ENCODE data around the gene YWHAQ. TPM values are rescaled to one million over a fixed set of nuclear protein-coding genes. Genes with fewer than 3 reads are reported as not detected.

YWHAQ gene
- total RNA-seq, 2 experiments from 2014 or later, result 95.8 to 101 TPM

DNA sequence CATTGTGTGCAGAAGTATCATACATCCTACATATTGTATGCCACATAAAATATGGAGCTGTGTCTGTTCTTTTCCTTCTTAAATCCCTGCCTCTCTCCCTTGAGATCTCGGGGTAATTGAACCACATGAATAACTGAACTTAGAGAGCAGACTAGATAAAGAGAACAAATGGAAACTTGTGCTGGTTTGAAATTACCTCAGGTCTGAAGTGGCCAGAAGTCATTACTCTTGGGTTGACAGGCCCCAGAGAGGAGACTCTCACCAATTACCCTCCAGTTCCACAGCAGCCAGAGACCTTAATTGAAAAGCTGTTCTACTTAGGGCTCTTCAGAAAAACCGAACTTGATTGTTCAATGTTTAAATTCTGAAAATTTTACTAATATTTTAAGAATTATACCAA lies 70.2 kb downstream of the YWHAQ start:
- ATAC-seq (ENCODE audit: poor library complexity) (no peak), DNase-seq (no peak)
- no peak overlapping the region for H3K4me3 Mint-ChIP-seq
- H3K4me1 Mint-ChIP-seq (ENCODE audit: low read depth), result peaks cover 18% of the 10 kb centered on the region
- POLR2A ChIA-PET, result interaction anchor here (1.4 kb wide), 1 partner anchor 48 kb away, joined by 4 read pairs; no protein-coding TSS in a partner anchor
- TF ChIP-seq, protein P1, sequence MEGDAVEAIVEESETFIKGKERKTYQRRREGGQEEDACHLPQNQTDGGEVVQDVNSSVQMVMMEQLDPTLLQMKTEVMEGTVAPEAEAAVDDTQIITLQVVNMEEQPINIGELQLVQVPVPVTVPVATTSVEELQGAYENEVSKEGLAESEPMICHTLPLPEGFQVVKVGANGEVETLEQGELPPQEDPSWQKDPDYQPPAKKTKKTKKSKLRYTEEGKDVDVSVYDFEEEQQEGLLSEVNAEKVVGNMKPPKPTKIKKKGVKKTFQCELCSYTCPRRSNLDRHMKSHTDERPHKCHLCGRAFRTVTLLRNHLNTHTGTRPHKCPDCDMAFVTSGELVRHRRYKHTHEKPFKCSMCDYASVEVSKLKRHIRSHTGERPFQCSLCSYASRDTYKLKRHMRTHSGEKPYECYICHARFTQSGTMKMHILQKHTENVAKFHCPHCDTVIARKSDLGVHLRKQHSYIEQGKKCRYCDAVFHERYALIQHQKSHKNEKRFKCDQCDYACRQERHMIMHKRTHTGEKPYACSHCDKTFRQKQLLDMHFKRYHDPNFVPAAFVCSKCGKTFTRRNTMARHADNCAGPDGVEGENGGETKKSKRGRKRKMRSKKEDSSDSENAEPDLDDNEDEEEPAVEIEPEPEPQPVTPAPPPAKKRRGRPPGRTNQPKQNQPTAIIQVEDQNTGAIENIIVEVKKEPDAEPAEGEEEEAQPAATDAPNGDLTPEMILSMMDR (IDR thresholded peaks at IDR 0.05), result no peak
- H3K27me3 Mint-ChIP-seq, result no peaks in the 10 kb centered on the region
- Histone ChIP-seq H3K4me1 (ENCODE audit: insufficient read depth, low read length) (peaks cover 3% of the 10 kb centered on the region), H3K36me3 (ENCODE audit: insufficient read depth, low read length) (no peaks in the 10 kb centered on the region), H3K9me3 (ENCODE audit: control insufficient read depth in 1 of 2, insufficient read depth in 1 of 2, low read length in 2 of 2) (no peaks in the 10 kb centered on the region), H3K4me3 (ENCODE audit: low read length) (no peak overlapping the region), H3K27ac (ENCODE audit: low read depth in 1 of 2, low read length in 2 of 2) (no peak overlapping the region), H3K27me3 (ENCODE audit: control insufficient read depth in 1 of 2, insufficient read depth in 2 of 2, low read length in 2 of 2) (no peaks in the 10 kb centered on the region)
- peak overlapping the region; percentile 58 for H3K27ac Mint-ChIP-seq
- H3K9me3 Mint-ChIP-seq, result no peaks in the 10 kb centered on the region
- intact Hi-C loops (cut with DNase I, micrococcal nuclease), result no loop called here
- CTCF ChIA-PET, result no interaction called here
- H3K36me3 Mint-ChIP-seq (ENCODE audit: low read depth), result peaks cover 9% of the 10 kb centered on the region

DNA sequence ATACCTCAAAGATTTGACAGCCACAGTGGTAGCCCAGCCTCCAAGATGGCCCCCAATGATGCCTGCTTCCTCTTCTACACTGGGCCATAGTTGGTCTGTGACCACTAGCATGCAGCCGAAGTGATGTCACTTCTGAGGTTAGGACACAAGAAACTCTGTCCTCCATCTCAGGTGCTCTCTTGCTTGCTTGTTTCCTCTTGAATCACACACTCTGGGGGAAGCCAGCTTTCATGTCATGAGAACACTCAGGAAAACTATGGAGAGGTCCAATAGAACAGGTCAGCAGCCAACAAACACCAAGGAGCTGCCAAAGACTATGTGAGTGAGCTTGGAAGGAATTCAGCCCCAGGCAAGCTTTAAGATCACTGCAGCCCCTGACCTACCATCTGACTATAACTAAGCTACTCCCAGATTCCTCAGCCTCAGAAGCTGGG lies 71.8 kb downstream of the YWHAQ start:
- Mint-ChIP-seq H3K4me3 (peak overlapping the region; percentile 58), H3K27me3 (no peaks in the 10 kb centered on the region), H3K36me3 (ENCODE audit: low read depth) (peaks cover 15% of the 10 kb centered on the region), H3K9me3 (no peaks in the 10 kb centered on the region), H3K4me1 (ENCODE audit: low read depth) (peaks cover 32% of the 10 kb centered on the region), H3K27ac (no peak overlapping the region)
- ChIA-PET CTCF (interaction anchor here (1.0 kb wide), 1 partner anchor 240 kb away, joined by 3 read pairs; no protein-coding TSS in a partner anchor), POLR2A (interaction anchor here (1.0 kb wide), 1 partner anchor 72 kb away, joined by 5 read pairs; the partner anchor contains the start of gene YWHAQ)
- DNase-seq (no peak), ATAC-seq (ENCODE audit: poor library complexity) (no peak)
- H3K4me3 ChIP-seq (ENCODE audit: low read length), result no peak overlapping the region
- H3K36me3 ChIP-seq (ENCODE audit: insufficient read depth, low read length), result no peaks in the 10 kb centered on the region
- H3K27me3 ChIP-seq (ENCODE audit: control insufficient read depth in 1 of 2, insufficient read depth in 2 of 2, low read length in 2 of 2), result no peaks in the 10 kb centered on the region
- TF ChIP-seq, protein P1 (IDR thresholded peaks at IDR 0.05), result no peak
- peaks cover 10% of the 10 kb centered on the region for H3K4me1 ChIP-seq (ENCODE audit: insufficient read depth, low read length)
- H3K9me3 ChIP-seq (ENCODE audit: control insufficient read depth in 1 of 2, insufficient read depth in 1 of 2, low read length in 2 of 2), result no peaks in the 10 kb centered on the region
- intact Hi-C loops (cut with DNase I, micrococcal nuclease), result loop anchor here (5.0 to 10.0 kb wide), 5 partner anchors 87 to 554 kb away; partner anchors contain the start of genes IAH1 (in 1 of the 2), KLF11 (in 1 of the 2) and MBOAT2 (in 1 of the 2)
- no peak overlapping the region for H3K27ac ChIP-seq (ENCODE audit: low read depth in 1 of 2, low read length in 2 of 2)

DNA sequence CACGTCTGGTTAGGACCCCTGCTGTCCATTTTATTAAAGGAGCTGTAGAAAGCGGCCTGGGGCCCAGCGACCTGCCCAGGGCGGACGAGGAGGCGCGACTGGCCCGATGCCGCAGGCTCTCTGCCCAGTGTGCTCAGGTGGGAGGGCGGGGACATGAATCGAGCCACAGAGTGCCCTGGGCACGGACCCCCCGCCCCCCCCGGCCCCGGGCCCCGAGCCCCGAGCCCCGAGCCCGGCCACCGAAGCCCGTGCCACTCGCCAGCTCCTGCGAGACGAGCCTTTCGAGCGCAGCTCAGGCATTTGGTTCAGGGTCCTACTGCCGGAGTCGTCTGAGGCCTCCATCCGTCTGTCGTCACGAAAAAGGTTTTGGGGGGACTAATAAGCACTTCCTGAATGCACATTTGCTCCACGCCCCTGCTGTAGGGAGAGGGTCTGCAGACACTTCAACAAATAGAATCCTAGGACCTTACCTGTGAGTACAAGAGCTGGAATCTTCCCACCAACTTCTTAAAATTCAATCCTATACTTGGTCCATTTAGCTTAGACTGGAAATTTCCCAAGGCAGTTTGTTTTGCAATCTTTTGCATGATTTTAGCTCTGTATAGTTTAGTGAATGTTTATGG lies 74.6 kb downstream of the YWHAQ start:
- H3K4me3 ChIP-seq (ENCODE audit: low read length), result peak overlapping the region; percentile 95
- ChIA-PET POLR2A (interaction anchor here (0.6 to 3.7 kb wide), 28 partner anchors 9 to 892 kb away, joined by 3 to 80 read pairs (median 4); partner anchors contain the start of genes CPSF3, IAH1, ITGB1BP1 and KLF11), CTCF (interaction anchor here (0.6 to 2.6 kb wide), 9 partner anchors 16 to 428 kb away, joined by 3 to 13 read pairs (median 3); partner anchors contain the start of genes TAF1B and YWHAQ)
- peak in 5 of 14 experiments; percentile 4 to 37 (median 5) for DNase-seq
- H3K27me3 ChIP-seq (ENCODE audit: control insufficient read depth in 1 of 2, insufficient read depth in 2 of 2, low read length in 2 of 2), result no peaks in the 10 kb centered on the region
- no peaks in the 10 kb centered on the region for H3K27me3 Mint-ChIP-seq
- H3K4me1 Mint-ChIP-seq (ENCODE audit: low read depth), result peaks cover 53% of the 10 kb centered on the region
- H3K9me3 ChIP-seq (ENCODE audit: control insufficient read depth in 1 of 2, insufficient read depth in 1 of 2, low read length in 2 of 2), result no peaks in the 10 kb centered on the region
- peak overlapping the region; percentile 90 to 97 for H3K27ac ChIP-seq (ENCODE audit: low read depth in 1 of 2, low read length in 2 of 2)
- peak overlapping the region; percentile 95 for H3K4me3 Mint-ChIP-seq
- TF ChIP-seq, protein P1 (IDR thresholded peaks at IDR 0.05), result no peak
- no peaks in the 10 kb centered on the region for H3K9me3 Mint-ChIP-seq
- H3K36me3 ChIP-seq (ENCODE audit: insufficient read depth, low read length), result no peaks in the 10 kb centered on the region
- H3K27ac Mint-ChIP-seq, result peak overlapping the region; percentile 86
- H3K4me1 ChIP-seq (ENCODE audit: insufficient read depth, low read length), result peaks cover 25% of the 10 kb centered on the region
- H3K36me3 Mint-ChIP-seq (ENCODE audit: low read depth), result peaks cover 15% of the 10 kb centered on the region
- peak; percentile 4 for ATAC-seq (ENCODE audit: poor library complexity)
- intact Hi-C loops (cut with DNase I, micrococcal nuclease), result loop anchor here (2.0 to 10.0 kb wide), 6 partner anchors 84 to 551 kb away; partner anchors contain the start of genes IAH1 (in 1 of the 2), KLF11 (in 1 of the 2) and MBOAT2 (in 1 of the 2)
